HG03060 (cell line): ENCODE data around the gene PLEKHM3.
"Not testable (repeated sequence)": the region's sequence is repeated elsewhere in the genome, so short reads cannot be mapped to it uniquely, and the experiment has no call there.

Experiments
- ATAC-seq: cut with Tn5 transposase; IDR thresholded peaks from one replicate; pipeline ENCODE4 v1.9.1; 2021; ENCODE audit warnings: low read depth, moderate number of reproducible peaks; ENCODE audit not compliant: unreplicated experiment

The PLEKHM3 gene

GRCh38 chr2:207812058-207812725 lies 213.1 kb downstream of the PLEKHM3 start:
- ATAC-seq, result no peak

- ATAC-seq, result not testable (repeated sequence)
Measured at GRCh38 chr2:207811658-207812057, 213.7 kb downstream of the PLEKHM3 start.

GRCh38 chr2:207810200-207810788 lies 215.0 kb downstream of the PLEKHM3 start:
- ATAC-seq, result no peak

DNA sequence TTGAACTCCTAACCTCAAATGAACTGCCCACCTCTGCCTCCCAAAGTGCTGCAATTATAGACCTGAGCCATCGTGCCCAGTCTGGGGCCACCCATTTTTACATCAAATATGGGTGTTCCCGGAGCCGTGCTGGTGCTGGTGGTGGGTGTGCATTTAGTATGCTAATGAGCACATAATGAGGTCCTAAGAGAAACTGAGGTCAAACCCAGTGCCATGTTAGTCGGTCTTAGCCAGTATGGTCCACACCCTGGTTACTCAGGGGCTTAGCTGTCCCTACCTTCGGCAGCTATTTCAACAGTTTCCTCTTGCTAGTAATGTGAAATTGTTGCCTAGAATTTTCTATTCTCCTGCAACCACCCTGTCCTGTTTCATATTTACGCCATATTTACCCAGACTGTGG lies 217.2 kb downstream of the PLEKHM3 start:
- ATAC-seq, result no peak

GRCh38 chr2:207807516-207807915 lies 217.8 kb downstream of the PLEKHM3 start:
- no peak for ATAC-seq

GRCh38 chr2:207805566-207806226 lies 219.6 kb downstream of the PLEKHM3 start:
- ATAC-seq, result no peak

DNA sequence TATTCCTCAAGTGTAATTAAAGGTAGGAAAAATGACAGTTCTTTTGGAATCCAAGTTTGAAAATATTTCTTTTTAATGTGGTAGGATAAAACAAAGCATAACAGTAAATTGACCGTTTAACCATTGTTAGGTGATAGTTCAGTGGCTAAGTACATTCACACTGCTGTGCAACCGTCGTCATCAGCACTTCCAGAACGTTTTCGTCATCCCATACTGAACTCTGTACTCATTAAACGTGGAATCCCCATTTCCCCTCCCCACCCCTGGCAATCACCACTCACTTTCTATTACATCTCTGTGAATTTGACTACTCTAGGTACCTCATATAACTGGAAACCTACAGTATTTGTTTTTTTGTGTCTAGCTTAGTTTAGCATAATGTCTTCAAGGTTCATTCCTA lies 222.7 kb downstream of the PLEKHM3 start:
- no peak for ATAC-seq

DNA sequence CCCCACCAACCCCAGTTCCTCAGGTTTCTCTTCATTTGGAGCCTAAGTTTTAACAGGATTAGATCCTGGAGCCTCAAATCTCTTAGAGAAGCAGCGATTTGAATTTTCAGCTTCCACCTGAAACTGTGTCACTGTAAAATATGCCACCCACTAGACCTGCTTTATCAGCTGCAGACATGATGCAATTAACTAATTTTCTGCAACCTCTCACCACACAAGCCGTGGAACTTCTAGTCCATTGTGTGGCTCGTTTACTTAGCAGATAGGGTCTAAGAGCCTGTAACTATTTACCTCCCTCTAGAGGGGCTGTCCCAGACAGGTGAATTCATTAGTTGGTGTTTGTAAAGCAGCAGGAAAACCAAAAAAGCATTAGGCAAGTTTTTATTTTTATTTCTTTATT lies 224.1 kb downstream of the PLEKHM3 start:
- ATAC-seq, result no peak

GRCh38 chr2:207796585-207797350 lies 228.6 kb downstream of the PLEKHM3 start:
- no peak for ATAC-seq

GRCh38 chr2:207792244-207792785 lies 233.0 kb downstream of the PLEKHM3 start:
- ATAC-seq, result no peak

- no peak for ATAC-seq
Measured at GRCh38 chr2:207791579-207792243, 233.6 kb downstream of the PLEKHM3 start.

GRCh38 chr2:207790898-207791297 lies 234.4 kb downstream of the PLEKHM3 start:
- no peak for ATAC-seq

GRCh38 chr2:207787800-207788199 lies 237.5 kb downstream of the PLEKHM3 start:
- ATAC-seq, result no peak

- no peak for ATAC-seq
Measured at GRCh38 chr2:207787017-207787416, 238.3 kb downstream of the PLEKHM3 start.

DNA sequence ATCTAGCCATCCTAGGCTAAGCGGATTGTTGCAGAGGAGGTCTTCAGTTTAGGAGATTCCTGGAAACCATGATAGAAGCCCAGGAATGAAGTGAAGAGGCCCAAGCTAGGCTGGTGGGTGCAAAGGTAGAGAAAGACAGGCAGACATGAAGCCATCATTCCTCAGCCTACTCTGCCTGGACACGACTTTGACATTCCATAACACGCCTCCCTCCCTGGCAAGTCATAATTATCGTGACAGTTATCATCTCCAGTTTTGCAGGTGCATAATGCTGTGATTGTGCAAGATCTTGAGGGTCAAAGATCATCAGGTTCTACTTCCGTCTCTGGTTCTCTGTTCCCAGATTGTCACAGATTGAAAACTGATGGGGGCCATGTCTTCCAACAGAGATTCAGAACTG lies 240.4 kb downstream of the PLEKHM3 start:
- ATAC-seq, result no peak

DNA sequence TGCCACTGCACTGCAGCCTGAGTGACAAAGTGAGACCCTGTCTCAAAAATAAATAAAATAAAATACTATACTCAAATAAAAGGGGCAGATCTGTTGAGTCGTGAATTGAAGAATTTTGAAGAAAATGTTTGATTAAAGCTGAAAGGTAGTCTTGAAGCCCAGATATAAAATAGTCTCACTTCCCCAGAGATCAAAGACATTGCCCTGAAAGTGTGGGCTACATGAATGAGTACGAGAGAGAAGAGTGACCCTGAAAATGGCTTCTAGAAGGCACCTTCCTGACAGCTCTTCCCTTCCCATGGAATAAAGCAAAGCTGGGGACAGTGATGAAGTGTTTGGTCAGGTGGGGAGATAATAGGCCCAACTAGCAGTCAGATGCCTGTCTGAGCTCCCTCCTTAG lies 241.8 kb downstream of the PLEKHM3 start:
- no peak for ATAC-seq

DNA sequence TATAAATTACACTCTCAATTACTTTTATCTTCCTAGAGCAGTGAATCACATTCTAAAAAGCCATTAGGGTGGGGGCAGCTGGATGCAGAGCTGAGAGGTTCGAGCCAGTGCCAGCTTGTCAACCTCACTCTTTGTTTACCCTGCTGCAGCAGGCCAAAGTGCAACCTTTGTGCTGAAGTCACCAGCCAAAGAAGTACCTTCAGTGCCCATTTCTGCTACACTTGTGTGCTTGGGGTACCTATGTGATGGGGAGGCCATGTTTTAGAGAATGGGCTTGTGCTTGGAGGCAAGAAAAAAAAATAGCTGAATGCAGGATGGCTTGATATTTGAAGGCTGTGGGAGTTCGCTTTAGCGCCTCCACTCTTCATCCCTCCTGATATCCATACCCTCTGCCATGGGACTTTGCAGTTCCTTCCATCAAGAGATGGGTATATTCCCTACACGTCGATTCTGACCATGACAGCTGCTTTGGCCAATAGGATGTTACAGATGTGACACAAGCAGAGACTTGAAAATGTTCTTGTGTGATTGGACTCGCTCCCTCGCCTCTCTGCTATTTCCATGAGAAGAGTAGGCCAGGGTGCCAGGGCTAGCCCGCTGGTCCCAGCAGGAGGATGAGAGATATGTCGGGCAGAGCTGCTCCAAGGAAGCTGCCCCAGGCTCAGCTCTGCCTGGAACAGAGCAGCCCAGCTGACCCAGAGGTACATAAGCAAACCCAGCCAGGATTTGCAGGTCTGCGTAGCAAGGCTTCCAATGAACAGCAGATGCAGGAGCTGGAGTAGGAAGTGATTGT lies 242.9 kb downstream of the PLEKHM3 start:
- no peak for ATAC-seq

DNA sequence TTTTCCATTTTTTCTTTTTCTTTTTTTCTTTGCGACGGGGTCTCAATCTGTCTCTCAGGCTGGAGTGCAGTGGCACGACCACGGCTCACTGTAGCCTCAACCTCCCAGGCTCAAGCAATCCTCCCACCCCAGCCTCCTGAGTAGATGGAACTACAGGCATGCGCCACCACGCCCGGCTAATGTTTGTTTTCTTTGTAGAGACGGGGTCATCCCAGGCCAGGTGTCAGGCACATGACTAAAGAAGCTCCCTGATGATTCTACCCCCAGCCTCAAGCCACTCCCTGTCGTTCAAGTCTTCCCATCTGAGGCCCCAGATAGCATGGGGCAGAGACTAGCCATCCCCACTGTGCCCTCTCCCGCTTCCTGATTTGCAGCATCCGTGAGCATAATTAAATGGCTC lies 245.8 kb downstream of the PLEKHM3 start:
- ATAC-seq, result no peak

DNA sequence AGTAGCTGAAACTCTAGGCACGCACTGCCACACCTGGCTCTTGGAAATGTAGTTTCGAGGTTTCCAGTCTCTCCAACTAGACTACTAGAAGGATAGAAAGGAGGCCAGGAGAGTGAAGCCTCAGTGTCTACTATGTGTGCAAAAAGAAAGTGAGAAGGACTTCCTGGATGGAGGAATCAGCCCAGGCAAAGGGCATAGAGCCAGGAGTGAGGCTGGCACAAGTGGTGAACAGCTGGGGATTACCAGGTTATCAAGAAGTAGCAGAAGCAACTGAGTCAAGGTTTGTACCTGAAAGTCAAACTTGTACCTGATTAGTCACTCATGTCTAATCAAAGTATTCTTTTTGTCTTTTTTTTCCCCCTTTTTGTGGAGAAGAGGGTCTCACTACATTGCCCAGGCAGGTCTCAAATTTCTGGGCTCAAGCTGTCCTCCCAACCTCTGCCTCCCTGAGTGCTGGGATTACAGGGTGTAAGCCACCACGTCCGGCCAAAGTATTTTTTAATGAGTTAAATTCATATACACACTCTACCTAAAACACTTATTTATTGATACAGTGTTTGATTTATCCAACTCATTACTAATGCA lies 246.9 kb downstream of the PLEKHM3 start:
- ATAC-seq, result no peak
